Measurements from ENCODE around the gene JARID2.

Gene JARID2

GRCh38 chr6:15297895-15298590 is 52.2 kb downstream of the JARID2 start:
- Histone ChIP-seq H3K36me3 (ENCODE audit: insufficient read depth, low read length) (no peaks in the 10 kb centered on the region), H3K4me1 (ENCODE audit: insufficient read depth, low read length) (peaks cover 44% of the 10 kb centered on the region), H3K9ac (ENCODE audit: low read depth, low read length) (no peak overlapping the region), H3K9me3 (ENCODE audit: control insufficient read depth, insufficient read depth, low read length) (no peaks in the 10 kb centered on the region)

GRCh38 chr6:15299430-15300131 is 53.7 kb downstream of the JARID2 start:
- Histone ChIP-seq H3K4me1 (ENCODE audit: insufficient read depth, low read length) (peaks cover 45% of the 10 kb centered on the region), H3K9ac (ENCODE audit: low read depth, low read length) (no peak overlapping the region)

GRCh38 chr6:15301179-15302006 is 55.5 kb downstream of the JARID2 start:
- peaks cover 57% of the 10 kb centered on the region for H3K4me1 ChIP-seq (ENCODE audit: insufficient read depth, low read length)
- H3K36me3 ChIP-seq (ENCODE audit: insufficient read depth, low read length) = no peaks in the 10 kb centered on the region
- H3K9me3 ChIP-seq (ENCODE audit: control insufficient read depth, insufficient read depth, low read length) = no peaks in the 10 kb centered on the region
- H3K9ac ChIP-seq (ENCODE audit: low read depth, low read length) = no peak overlapping the region

More at GRCh38 chr6:15299430-15300131, 53.7 kb downstream of the JARID2 start:
- H3K36me3 ChIP-seq (ENCODE audit: insufficient read depth, low read length) = no peaks in the 10 kb centered on the region
- no peaks in the 10 kb centered on the region for H3K9me3 ChIP-seq (ENCODE audit: control insufficient read depth, insufficient read depth, low read length)

- H3K9ac ChIP-seq (ENCODE audit: low read depth, low read length) = no peak overlapping the region
- peaks cover 65% of the 10 kb centered on the region for H3K4me1 ChIP-seq (ENCODE audit: insufficient read depth, low read length)
- no peaks in the 10 kb centered on the region for H3K36me3 ChIP-seq (ENCODE audit: insufficient read depth, low read length)
- no peaks in the 10 kb centered on the region for H3K9me3 ChIP-seq (ENCODE audit: control insufficient read depth, insufficient read depth, low read length)
These were observed 57.5 kb downstream of the JARID2 start for GRCh38 chr6:15303162-15303919.

- Histone ChIP-seq H3K9me3 (ENCODE audit: control insufficient read depth, insufficient read depth, low read length) (no peaks in the 10 kb centered on the region), H3K9ac (ENCODE audit: low read depth, low read length) (no peak overlapping the region), H3K4me1 (ENCODE audit: insufficient read depth, low read length) (peaks cover 70% of the 10 kb centered on the region), H3K36me3 (ENCODE audit: insufficient read depth, low read length) (no peaks in the 10 kb centered on the region)
These were observed 58.0 kb downstream of the JARID2 start for GRCh38 chr6:15303920-15304291.

GRCh38 chr6:15304337-15305042 is 58.6 kb downstream of the JARID2 start:
- Histone ChIP-seq H3K9ac (ENCODE audit: low read depth, low read length) (no peak overlapping the region), H3K36me3 (ENCODE audit: insufficient read depth, low read length) (no peaks in the 10 kb centered on the region; the same call in 1 of the 2 replicates), H3K9me3 (ENCODE audit: control insufficient read depth, insufficient read depth, low read length) (no peaks in the 10 kb centered on the region), H3K4me1 (ENCODE audit: insufficient read depth, low read length) (peaks cover 65% of the 10 kb centered on the region)

GRCh38 chr6:15305496-15305895 is 59.6 kb downstream of the JARID2 start:
- H3K4me1 ChIP-seq (ENCODE audit: insufficient read depth, low read length) = peaks cover 58% of the 10 kb centered on the region
- H3K9ac ChIP-seq (ENCODE audit: low read depth, low read length) = no peak overlapping the region

GRCh38 chr6:15305909-15306308 is 60.0 kb downstream of the JARID2 start:
- peaks cover 60% of the 10 kb centered on the region for H3K4me1 ChIP-seq (ENCODE audit: insufficient read depth, low read length)
- H3K9me3 ChIP-seq (ENCODE audit: control insufficient read depth, insufficient read depth, low read length) = no peaks in the 10 kb centered on the region
- H3K36me3 ChIP-seq (ENCODE audit: insufficient read depth, low read length) = peaks cover 3% of the 10 kb centered on the region; the same call in 1 of the 2 replicates
- H3K9ac ChIP-seq (ENCODE audit: low read depth, low read length) = no peak overlapping the region

More at GRCh38 chr6:15305496-15305895, 59.6 kb downstream of the JARID2 start:
- H3K9me3 ChIP-seq (ENCODE audit: control insufficient read depth, insufficient read depth, low read length) = no peaks in the 10 kb centered on the region
- H3K36me3 ChIP-seq (ENCODE audit: insufficient read depth, low read length) = peaks cover 3% of the 10 kb centered on the region; the same call in 1 of the 2 replicates

GRCh38 chr6:15308435-15309213 is 62.8 kb downstream of the JARID2 start:
- H3K9me3 ChIP-seq (ENCODE audit: control insufficient read depth, insufficient read depth, low read length) = no peaks in the 10 kb centered on the region
- peaks cover 3% of the 10 kb centered on the region; the same call in 1 of the 2 replicates for H3K36me3 ChIP-seq (ENCODE audit: insufficient read depth, low read length)
- H3K4me1 ChIP-seq (ENCODE audit: insufficient read depth, low read length) = peaks cover 63% of the 10 kb centered on the region
- H3K9ac ChIP-seq (ENCODE audit: low read depth, low read length) = no peak overlapping the region

- Histone ChIP-seq H3K4me1 (ENCODE audit: insufficient read depth, low read length) (peaks cover 64% of the 10 kb centered on the region), H3K9me3 (ENCODE audit: control insufficient read depth, insufficient read depth, low read length) (no peaks in the 10 kb centered on the region), H3K36me3 (ENCODE audit: insufficient read depth, low read length) (peaks cover 3% of the 10 kb centered on the region; the same call in 1 of the 2 replicates), H3K9ac (ENCODE audit: low read depth, low read length) (no peak overlapping the region)
These were observed 63.9 kb downstream of the JARID2 start for GRCh38 chr6:15309611-15310283.

- no peak overlapping the region for H3K9ac ChIP-seq (ENCODE audit: low read depth, low read length)
- peaks cover 3% of the 10 kb centered on the region; the same call in 1 of the 2 replicates for H3K36me3 ChIP-seq (ENCODE audit: insufficient read depth, low read length)
- H3K4me1 ChIP-seq (ENCODE audit: insufficient read depth, low read length) = peaks cover 58% of the 10 kb centered on the region
- no peaks in the 10 kb centered on the region for H3K9me3 ChIP-seq (ENCODE audit: control insufficient read depth, insufficient read depth, low read length)
These were observed 64.8 kb downstream of the JARID2 start for GRCh38 chr6:15310680-15311079.

- H3K9ac ChIP-seq (ENCODE audit: low read depth, low read length) = no peak overlapping the region
- peaks cover 3% of the 10 kb centered on the region; the same call in 1 of the 2 replicates for H3K36me3 ChIP-seq (ENCODE audit: insufficient read depth, low read length)
- peaks cover 65% of the 10 kb centered on the region for H3K4me1 ChIP-seq (ENCODE audit: insufficient read depth, low read length)
- no peaks in the 10 kb centered on the region for H3K9me3 ChIP-seq (ENCODE audit: control insufficient read depth, insufficient read depth, low read length)
These were observed 66.6 kb downstream of the JARID2 start for GRCh38 chr6:15312500-15312899.

Data from ES-I3 (cell line).